OCI-LY3 (cell line): ENCODE results near the gene SLC26A6.

ENCODE experiments used
- CTCF ChIP-seq: fragments of 200-600, 300-600 bp; sonication (generic); IDR thresholded peaks from 2 replicates; pipeline ENCODE4 v1.5.1; 2014; ENCODE audit warnings: antibody characterized with exemption, low read length, low read depth
- EZH2phosphoT487 ChIP-seq: fragments of 200-600 bp; shearing (Covaris generic); IDR thresholded peaks from 2 replicates; pipeline ENCODE4 v1.6.1; 2018; ENCODE audit warnings: antibody characterized with exemption, mixed run types, low read depth

GRCh38 chr3:48581621-48582481 lies 53.4 kb downstream of the SLC26A6 start:
- TF ChIP-seq CTCF (no peak), EZH2phosphoT487 (no peak)
